WTC11 (cell line): ENCODE measurements around the gene GRIN2C. TPM values are rescaled to one million over a fixed set of nuclear protein-coding genes. Genes with fewer than 3 reads are reported as not detected.

Experiments
- ATAC-seq: fragments of 200-7000 bp; cut with Tn5 transposase; 2 replicates; pipeline ENCODE4 v1.10.0; 2021; ENCODE audit warnings: mild to moderate bottlenecking, moderate library complexity
- CTCF ChIA-PET: fragments of 300-600 bp; sonication (Branson Sonifier 250); formaldehyde crosslinking; loops from one replicate; lab custom pipeline; 2021; ENCODE audit warnings: antibody characterized with exemption; lab: Charles Lee
- POLR2A ChIA-PET: fragments of 350-600 bp; sonication (Branson Sonifier 250); formaldehyde crosslinking; loops from one replicate; lab custom pipeline; 2021; ENCODE audit warnings: antibody characterized with exemption; lab: Charles Lee
- DNase-seq: peaks from one replicate; pipeline ENCODE4 v3.0.0; 2021; ENCODE audit warnings: low spot score
- H3K27ac Mint-ChIP-seq: 2 replicates; pipeline ENCODE4 v1.8.0; 2021; ENCODE audit warnings: mixed read lengths
- H3K27me3 Mint-ChIP-seq: 2 replicates; pipeline ENCODE4 v1.8.0; 2021; ENCODE audit warnings: low read depth, mild to moderate bottlenecking, moderate library complexity, mixed read lengths
- H3K36me3 Mint-ChIP-seq: 2 replicates; pipeline ENCODE4 v1.8.0; 2021; ENCODE audit warnings: mixed read lengths
- H3K4me1 Mint-ChIP-seq: 2 replicates; pipeline ENCODE4 v1.8.0; 2022; ENCODE audit warnings: mixed read lengths
- H3K4me3 Mint-ChIP-seq: 2 replicates; pipeline ENCODE4 v1.8.0; 2021; ENCODE audit warnings: mild to moderate bottlenecking, moderate library complexity, mixed read lengths
- H3K9me3 Mint-ChIP-seq: 2 replicates; pipeline ENCODE4 v1.8.0; 2021; ENCODE audit warnings: mixed read lengths
- ARID4B ChIP-seq: sonication (generic); formaldehyde crosslinking; IDR thresholded peaks from 2 replicates; pipeline ENCODE4 v1.8.0; 2023; ENCODE audit warnings: missing genetic modification reagents, mild to moderate bottlenecking, borderline replicate concordance
- CREB1 ChIP-seq: sonication (generic); formaldehyde crosslinking; IDR thresholded peaks from 2 replicates; pipeline ENCODE4 v1.8.0; 2023; ENCODE audit warnings: mild to moderate bottlenecking, missing genetic modification reagents
- ESRRA ChIP-seq: sonication (generic); formaldehyde crosslinking; IDR thresholded peaks from 2 replicates; pipeline ENCODE4 v1.8.1; 2022; ENCODE audit warnings: mild to moderate bottlenecking, missing genetic modification reagents, borderline replicate concordance
- ETV6 ChIP-seq: sonication (generic); formaldehyde crosslinking; IDR thresholded peaks from 2 replicates; pipeline ENCODE4 v1.8.1; 2022; ENCODE audit warnings: mild to moderate bottlenecking, missing genetic modification reagents
- GABPB1 ChIP-seq: sonication (generic); formaldehyde crosslinking; IDR thresholded peaks from 2 replicates; pipeline ENCODE4 v1.8.1; 2023; ENCODE audit warnings: mild to moderate bottlenecking, missing genetic modification reagents
- OVOL2 ChIP-seq: fragments of 250-450 bp; sonication (Bioruptor Pico); IDR thresholded peaks from 2 replicates; pipeline ENCODE4 v1.9.0; 2021; ENCODE audit warnings: mild to moderate bottlenecking, borderline replicate concordance
- TP53 ChIP-seq: sonication (generic); formaldehyde crosslinking; IDR thresholded peaks from 2 replicates; pipeline ENCODE4 v1.8.1; 2023; ENCODE audit warnings: mild to moderate bottlenecking, missing genetic modification reagents
- ZBTB43 ChIP-seq: sonication (generic); formaldehyde crosslinking; IDR thresholded peaks from 2 replicates; pipeline ENCODE4 v1.8.1; 2023; ENCODE audit warnings: mild to moderate bottlenecking, missing genetic modification reagents
- total RNA-seq: library from RNA; stranded (reverse); gene quantifications from 3 replicates; pipeline ENCODE4 v1.2.3, GENCODE V29; 2021
- TF ChIP-seq, protein P1 (sequence below): sonication (generic); formaldehyde crosslinking; IDR thresholded peaks from 2 replicates; pipeline ENCODE4 v1.8.1; 2022; ENCODE audit warnings: low read depth, missing genetic modification reagents, borderline replicate concordance
- TF ChIP-seq, protein P2 (sequence below): fragments of 250-450 bp; sonication (Bioruptor Pico); conservative IDR thresholded peaks from 2 replicates; pipeline ENCODE4 v1.9.0; 2021; ENCODE audit warnings: mild to moderate bottlenecking
- TF ChIP-seq, protein P3 (sequence below): sonication (generic); formaldehyde crosslinking; IDR thresholded peaks from 2 replicates; pipeline ENCODE4 v1.8.1; 2022; ENCODE audit warnings: missing genetic modification reagents, borderline replicate concordance
- TF ChIP-seq, protein P4 (sequence below): sonication (generic); formaldehyde crosslinking; IDR thresholded peaks from 2 replicates; pipeline ENCODE4 v1.8.1; 2023; ENCODE audit warnings: mild to moderate bottlenecking, missing genetic modification reagents, moderate library complexity
- TF ChIP-seq, protein P5 (sequence below): fragments of 250-450 bp; sonication (Bioruptor Pico); IDR thresholded peaks from 2 replicates; pipeline ENCODE4 v2.1.2; 2022; ENCODE audit warnings: mild to moderate bottlenecking, moderate library complexity
- TF ChIP-seq, protein P6 (sequence below): sonication (generic); formaldehyde crosslinking; IDR thresholded peaks from 2 replicates; pipeline ENCODE4 v1.8.0; 2022; ENCODE audit warnings: missing genetic modification reagents

The GRIN2C gene
- total RNA-seq, 1 experiment from 2014 or later = 0.31 TPM

DNA sequence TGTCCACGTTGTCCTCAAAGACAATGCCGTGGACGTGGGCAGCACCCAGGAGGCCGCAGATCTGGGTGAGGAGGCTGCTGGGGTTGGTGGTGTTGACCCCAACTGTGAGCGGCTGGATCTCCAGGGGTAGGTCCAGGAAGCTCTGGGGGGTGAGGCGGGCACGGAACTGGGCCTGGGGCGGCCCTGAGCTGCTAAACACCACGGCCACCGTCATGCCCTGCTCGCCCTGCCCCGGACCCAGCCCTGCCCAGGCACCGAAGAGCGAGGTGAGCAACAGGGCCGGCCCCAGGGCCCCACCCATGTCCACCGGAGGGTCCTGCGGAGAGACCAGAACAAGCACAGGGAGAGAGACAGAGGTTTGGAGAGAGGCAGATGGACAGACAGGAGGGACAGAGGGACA lies 4.9 kb downstream of the GRIN2C start:
- ATAC-seq (no peak), DNase-seq (no peak)
- H3K9me3 Mint-ChIP-seq = no peaks in the 10 kb centered on the region
- H3K4me1 Mint-ChIP-seq = peaks cover 12% of the 10 kb centered on the region
- CTCF ChIA-PET = interaction anchor here (1.0 to 14.0 kb wide), 6 partner anchors 6 to 108 kb away, joined by 3 to 347 read pairs (median 6); no protein-coding TSS in a partner anchor
- no peaks in the 10 kb centered on the region for H3K36me3 Mint-ChIP-seq
- TF ChIP-seq, protein P1, sequence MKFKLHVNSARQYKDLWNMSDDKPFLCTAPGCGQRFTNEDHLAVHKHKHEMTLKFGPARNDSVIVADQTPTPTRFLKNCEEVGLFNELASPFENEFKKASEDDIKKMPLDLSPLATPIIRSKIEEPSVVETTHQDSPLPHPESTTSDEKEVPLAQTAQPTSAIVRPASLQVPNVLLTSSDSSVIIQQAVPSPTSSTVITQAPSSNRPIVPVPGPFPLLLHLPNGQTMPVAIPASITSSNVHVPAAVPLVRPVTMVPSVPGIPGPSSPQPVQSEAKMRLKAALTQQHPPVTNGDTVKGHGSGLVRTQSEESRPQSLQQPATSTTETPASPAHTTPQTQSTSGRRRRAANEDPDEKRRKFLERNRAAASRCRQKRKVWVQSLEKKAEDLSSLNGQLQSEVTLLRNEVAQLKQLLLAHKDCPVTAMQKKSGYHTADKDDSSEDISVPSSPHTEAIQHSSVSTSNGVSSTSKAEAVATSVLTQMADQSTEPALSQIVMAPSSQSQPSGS (CRISPR knock-in tag) = no peak
- TF ChIP-seq ZBTB43 (CRISPR knock-in tag) = no peak
- TF ChIP-seq, protein P2, sequence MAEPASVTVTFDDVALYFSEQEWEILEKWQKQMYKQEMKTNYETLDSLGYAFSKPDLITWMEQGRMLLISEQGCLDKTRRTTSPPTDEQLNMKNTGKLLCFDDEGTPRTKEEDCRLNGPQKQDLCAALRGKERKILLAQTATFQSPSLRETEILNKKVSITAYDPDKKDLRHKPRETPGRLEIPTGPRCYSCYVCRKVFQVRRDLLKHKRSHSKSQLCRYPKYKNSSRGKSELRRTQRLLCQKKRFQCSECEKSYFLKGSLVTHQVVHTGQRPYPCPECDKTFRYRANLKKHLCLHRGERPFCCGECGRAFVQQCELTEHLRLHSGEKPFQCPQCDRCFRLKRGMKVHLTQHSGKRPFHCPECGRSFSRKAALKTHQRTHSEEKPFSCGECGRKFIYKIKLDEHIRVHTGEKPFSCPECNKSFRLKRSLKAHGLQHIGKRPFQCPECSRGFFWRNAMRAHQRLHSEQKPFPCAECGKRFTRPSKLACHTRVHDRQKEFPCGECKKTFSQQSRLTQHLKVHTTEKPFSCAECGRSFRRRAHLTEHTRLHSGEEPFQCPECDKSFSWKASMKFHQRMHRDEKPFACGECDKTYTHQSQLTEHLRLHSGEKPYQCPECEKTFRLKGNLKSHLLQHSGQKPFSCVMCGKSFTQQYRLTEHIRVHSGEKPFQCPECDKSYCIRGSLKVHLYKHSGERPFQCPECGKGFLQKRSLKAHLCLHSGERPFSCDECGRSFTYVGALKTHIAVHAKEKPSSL (CRISPR knock-in tag) = no peak
- TF ChIP-seq TP53 (CRISPR knock-in tag) = no peak
- TF ChIP-seq, protein P3, sequence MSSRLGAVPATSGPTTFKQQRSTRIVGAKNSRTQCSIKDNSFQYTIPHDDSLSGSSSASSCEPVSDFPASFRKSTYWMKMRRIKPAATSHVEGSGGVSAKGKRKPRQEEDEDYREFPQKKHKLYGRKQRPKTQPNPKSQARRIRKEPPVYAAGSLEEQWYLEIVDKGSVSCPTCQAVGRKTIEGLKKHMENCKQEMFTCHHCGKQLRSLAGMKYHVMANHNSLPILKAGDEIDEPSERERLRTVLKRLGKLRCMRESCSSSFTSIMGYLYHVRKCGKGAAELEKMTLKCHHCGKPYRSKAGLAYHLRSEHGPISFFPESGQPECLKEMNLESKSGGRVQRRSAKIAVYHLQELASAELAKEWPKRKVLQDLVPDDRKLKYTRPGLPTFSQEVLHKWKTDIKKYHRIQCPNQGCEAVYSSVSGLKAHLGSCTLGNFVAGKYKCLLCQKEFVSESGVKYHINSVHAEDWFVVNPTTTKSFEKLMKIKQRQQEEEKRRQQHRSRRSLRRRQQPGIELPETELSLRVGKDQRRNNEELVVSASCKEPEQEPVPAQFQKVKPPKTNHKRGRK (CRISPR knock-in tag) = no peak
- no peak for TF ChIP-seq ESRRA
- TF ChIP-seq, protein P4, sequence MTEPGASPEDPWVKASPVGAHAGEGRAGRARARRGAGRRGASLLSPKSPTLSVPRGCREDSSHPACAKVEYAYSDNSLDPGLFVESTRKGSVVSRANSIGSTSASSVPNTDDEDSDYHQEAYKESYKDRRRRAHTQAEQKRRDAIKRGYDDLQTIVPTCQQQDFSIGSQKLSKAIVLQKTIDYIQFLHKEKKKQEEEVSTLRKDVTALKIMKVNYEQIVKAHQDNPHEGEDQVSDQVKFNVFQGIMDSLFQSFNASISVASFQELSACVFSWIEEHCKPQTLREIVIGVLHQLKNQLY (CRISPR knock-in tag) = no peak
- TF ChIP-seq ARID4B = no peak
- TF ChIP-seq, protein P5, sequence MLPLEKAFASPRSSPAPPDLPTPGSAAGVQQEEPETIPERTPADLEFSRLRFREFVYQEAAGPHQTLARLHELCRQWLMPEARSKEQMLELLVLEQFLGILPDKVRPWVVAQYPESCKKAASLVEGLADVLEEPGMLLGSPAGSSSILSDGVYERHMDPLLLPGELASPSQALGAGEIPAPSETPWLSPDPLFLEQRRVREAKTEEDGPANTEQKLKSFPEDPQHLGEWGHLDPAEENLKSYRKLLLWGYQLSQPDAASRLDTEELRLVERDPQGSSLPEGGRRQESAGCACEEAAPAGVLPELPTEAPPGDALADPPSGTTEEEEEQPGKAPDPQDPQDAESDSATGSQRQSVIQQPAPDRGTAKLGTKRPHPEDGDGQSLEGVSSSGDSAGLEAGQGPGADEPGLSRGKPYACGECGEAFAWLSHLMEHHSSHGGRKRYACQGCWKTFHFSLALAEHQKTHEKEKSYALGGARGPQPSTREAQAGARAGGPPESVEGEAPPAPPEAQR (CRISPR knock-in tag) = no peak
- no peak for TF ChIP-seq OVOL2
- no peak for TF ChIP-seq GABPB1
- no peak for TF ChIP-seq ETV6 (CRISPR knock-in tag)
- TF ChIP-seq, protein P6, sequence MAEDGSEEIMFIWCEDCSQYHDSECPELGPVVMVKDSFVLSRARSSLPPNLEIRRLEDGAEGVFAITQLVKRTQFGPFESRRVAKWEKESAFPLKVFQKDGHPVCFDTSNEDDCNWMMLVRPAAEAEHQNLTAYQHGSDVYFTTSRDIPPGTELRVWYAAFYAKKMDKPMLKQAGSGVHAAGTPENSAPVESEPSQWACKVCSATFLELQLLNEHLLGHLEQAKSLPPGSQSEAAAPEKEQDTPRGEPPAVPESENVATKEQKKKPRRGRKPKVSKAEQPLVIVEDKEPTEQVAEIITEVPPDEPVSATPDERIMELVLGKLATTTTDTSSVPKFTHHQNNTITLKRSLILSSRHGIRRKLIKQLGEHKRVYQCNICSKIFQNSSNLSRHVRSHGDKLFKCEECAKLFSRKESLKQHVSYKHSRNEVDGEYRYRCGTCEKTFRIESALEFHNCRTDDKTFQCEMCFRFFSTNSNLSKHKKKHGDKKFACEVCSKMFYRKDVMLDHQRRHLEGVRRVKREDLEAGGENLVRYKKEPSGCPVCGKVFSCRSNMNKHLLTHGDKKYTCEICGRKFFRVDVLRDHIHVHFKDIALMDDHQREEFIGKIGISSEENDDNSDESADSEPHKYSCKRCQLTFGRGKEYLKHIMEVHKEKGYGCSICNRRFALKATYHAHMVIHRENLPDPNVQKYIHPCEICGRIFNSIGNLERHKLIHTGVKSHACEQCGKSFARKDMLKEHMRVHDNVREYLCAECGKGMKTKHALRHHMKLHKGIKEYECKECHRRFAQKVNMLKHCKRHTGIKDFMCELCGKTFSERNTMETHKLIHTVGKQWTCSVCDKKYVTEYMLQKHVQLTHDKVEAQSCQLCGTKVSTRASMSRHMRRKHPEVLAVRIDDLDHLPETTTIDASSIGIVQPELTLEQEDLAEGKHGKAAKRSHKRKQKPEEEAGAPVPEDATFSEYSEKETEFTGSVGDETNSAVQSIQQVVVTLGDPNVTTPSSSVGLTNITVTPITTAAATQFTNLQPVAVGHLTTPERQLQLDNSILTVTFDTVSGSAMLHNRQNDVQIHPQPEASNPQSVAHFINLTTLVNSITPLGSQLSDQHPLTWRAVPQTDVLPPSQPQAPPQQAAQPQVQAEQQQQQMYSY (CRISPR knock-in tag) = no peak
- no peak for TF ChIP-seq CREB1 (CRISPR knock-in tag)
- H3K27ac Mint-ChIP-seq = no peak overlapping the region
- no peak overlapping the region for H3K4me3 Mint-ChIP-seq
- H3K27me3 Mint-ChIP-seq = peaks cover 93% of the 10 kb centered on the region
- POLR2A ChIA-PET = interaction anchor here (0.7 kb wide), 1 partner anchor 169 kb away, joined by 3 read pairs; no protein-coding TSS in a partner anchor
